ENCODE data around the gene KLHL10. TPM values are rescaled to one million over a fixed set of nuclear protein-coding genes. Genes with fewer than 3 reads are reported as not detected.
A peak's percentile ranks its signal among the peaks of the same experiment; 100 is the strongest.

KLHL10 gene
- total and polyA plus RNA-seq, 9 of the 15 experiments (the other 6 are each of a cell fraction or from before 2014, with no cell fraction given): 0.06 to 0.56 (median 0.12) TPM; not detected in 5

DNA sequence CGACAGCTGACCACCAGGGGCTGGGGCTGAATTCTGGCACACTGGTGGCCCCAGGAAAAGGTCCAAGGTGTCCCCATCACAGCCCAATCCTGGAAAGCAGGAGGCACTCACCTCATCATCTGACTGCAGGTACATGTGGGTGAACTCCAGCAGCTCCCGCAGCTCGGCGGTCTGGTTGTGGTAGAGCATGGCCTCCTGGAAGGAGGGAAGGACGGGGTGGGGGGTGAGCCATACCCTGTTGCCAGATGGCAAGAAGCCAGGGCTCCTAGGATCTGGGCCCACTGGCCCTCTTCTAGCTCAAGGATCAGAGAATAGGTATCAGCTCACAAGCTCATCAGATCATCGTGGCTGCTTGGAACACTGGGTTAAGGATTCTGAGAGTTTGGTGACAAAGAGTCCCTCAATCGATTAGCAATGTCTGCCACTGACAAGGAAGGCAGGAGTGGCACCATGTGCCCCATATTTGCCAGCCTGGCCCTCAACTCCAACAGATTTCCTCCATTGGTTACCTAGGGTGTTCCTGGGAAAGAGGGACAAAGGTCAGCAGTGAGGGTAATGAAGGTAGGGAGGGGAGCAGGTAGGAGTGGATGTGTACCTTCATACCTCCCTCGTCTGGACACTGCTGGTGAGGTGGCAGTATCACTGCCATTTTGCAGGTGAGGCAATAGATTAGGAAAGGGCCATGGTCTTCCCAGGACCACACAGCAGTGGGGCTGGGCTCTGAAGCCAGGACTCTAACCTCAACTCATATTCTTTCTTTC is 30.8 kb upstream of the KLHL10 start:
- H3K27ac ChIP-seq (ENCODE audit: extremely low read depth, low read depth, low read length): no peak overlapping the region
- H3K36me3 ChIP-seq (ENCODE audit: control insufficient read depth, insufficient read depth, low read length): no peaks in the 10 kb centered on the region
- no peak overlapping the region for H3K4me2 ChIP-seq (ENCODE audit: insufficient read depth, low read length)
- no TSS peak for BruUV-seq (replicated peaks)
- WGBS (ENCODE audit: insufficient coverage, low coverage, missing lambda C conversion rate): 18% methylated on average over 8 of the region's 8 CpGs
- no peaks in the 10 kb centered on the region for H3K9me3 ChIP-seq (replicated peaks; ENCODE audit: control insufficient read depth, insufficient read depth, low read depth, low read length)
- no peak overlapping the region for H2AFZ ChIP-seq (ENCODE audit: low read depth, low read length)
- peak overlapping the region in 1 of 2 experiments; percentile 32; a peak in 1 of 4 replicates for H3K9ac ChIP-seq (ENCODE audit: insufficient read depth in 1 of 2, low read depth in 2 of 2, low read length in 2 of 2)
- no peaks in the 10 kb centered on the region for H3K9me1 ChIP-seq (ENCODE audit: control insufficient read depth, insufficient read depth, low read length)
- ATAC-seq (no peak), FAIRE-seq (no peak), DNase-seq (ENCODE audit: extremely low read depth in 1 of 4, low spot score in 3 of 4) (no peak)
- CTCF ChIA-PET (ENCODE audit: low intra/inter-chr PET ratio): no interaction called here
- intact Hi-C loops (cut with micrococcal nuclease) (loop anchor here (10.0 kb wide), 1 partner anchor 78 kb away; no protein-coding TSS in a partner anchor), in situ Hi-C loops (cut with MboI) (no loop called here)
- POLR2A ChIA-PET: interaction anchor here (0.6 to 1.9 kb wide), 3 partner anchors 11 to 18 kb away, joined by 3 to 5 read pairs (median 3); no protein-coding TSS in a partner anchor
- no peak overlapping the region for H3K4me3 ChIP-seq
- no peaks in the 10 kb centered on the region for H3K79me2 ChIP-seq (ENCODE audit: control insufficient read depth, insufficient read depth, low read length)
- no peaks in the 10 kb centered on the region; a peak in 1 of 5 replicates for H3K27me3 ChIP-seq (ENCODE audit: control insufficient read depth in 2 of 2, insufficient read depth in 2 of 2, low read length in 2 of 2)
- H3K4me1 ChIP-seq (replicated peaks in 1 of 2; ENCODE audit: control insufficient read depth in 2 of 2, insufficient read depth in 2 of 2, low read length in 2 of 2): peaks cover 0 to 28% of the 10 kb centered on the region in 2 experiments; a peak in 3 of 5 replicates
- H4K20me1 ChIP-seq (replicated peaks; ENCODE audit: control insufficient read depth, insufficient read depth, low read length): no peaks in the 10 kb centered on the region
- no peak for TF ChIP-seq GTF2F1 (IDR thresholded peaks at IDR 0.05; ENCODE audit: low read depth, low read length)
- peak; percentile 52 for TF ChIP-seq NFIC (IDR thresholded peaks at IDR 0.05)

Data from K562 (cell line).